ENCODE measurements around the gene TRPM7. TPM values are rescaled to one million over a fixed set of nuclear protein-coding genes. Genes with fewer than 3 reads are reported as not detected.

The TRPM7 gene
- total RNA-seq, 2 donors from 2014 or later: 28.3 to 34.7 TPM

- no peaks in the 10 kb centered on the region for H3K9me3 ChIP-seq
- no peak overlapping the region for H3K27ac ChIP-seq
- no peaks in the 10 kb centered on the region for H3K27me3 ChIP-seq
- DNase-seq: no peak
- no peak overlapping the region for H3K4me3 ChIP-seq
- no peaks in the 10 kb centered on the region for H3K4me1 ChIP-seq
- no peak for TF ChIP-seq CTCF (IDR thresholded peaks at IDR 0.05)
- intact Hi-C loops (cut with DNase I): no loop called here
- no peaks in the 10 kb centered on the region for H3K36me3 ChIP-seq
- no peak overlapping the region for H3K9ac ChIP-seq (ENCODE audit: low read depth in 2 of 2, low read length in 2 of 2)
Measured at GRCh38 chr15:50556642-50557371, 129.8 kb downstream of the TRPM7 start.

GRCh38 chr15:50552238-50552637, 134.4 kb downstream of the TRPM7 start:
- no peak for DNase-seq
- Histone ChIP-seq H3K4me3 (no peak overlapping the region), H3K9ac (ENCODE audit: low read depth in 2 of 2, low read length in 2 of 2) (no peak overlapping the region), H3K4me1 (no peaks in the 10 kb centered on the region), H3K9me3 (no peaks in the 10 kb centered on the region), H3K36me3 (no peaks in the 10 kb centered on the region), H3K27ac (no peak overlapping the region), H3K27me3 (no peaks in the 10 kb centered on the region)
- intact Hi-C loops (cut with DNase I): no loop called here
- TF ChIP-seq CTCF (IDR thresholded peaks at IDR 0.05): no peak

GRCh38 chr15:50549326-50549725, 137.3 kb downstream of the TRPM7 start:
- H3K36me3 ChIP-seq: no peaks in the 10 kb centered on the region
- no peaks in the 10 kb centered on the region for H3K27me3 ChIP-seq
- TF ChIP-seq CTCF (IDR thresholded peaks at IDR 0.05): no peak
- no peak for DNase-seq
- H3K4me1 ChIP-seq: no peaks in the 10 kb centered on the region
- H3K9me3 ChIP-seq: no peaks in the 10 kb centered on the region
- no peak overlapping the region for H3K4me3 ChIP-seq
- no peak overlapping the region for H3K9ac ChIP-seq (ENCODE audit: low read depth in 2 of 2, low read length in 2 of 2)
- no peak overlapping the region for H3K27ac ChIP-seq
- intact Hi-C loops (cut with DNase I): no loop called here

GRCh38 chr15:50546566-50546965, 140.0 kb downstream of the TRPM7 start, which contains the start of gene USP50:
USP50 (minus strand) TSS chr15:50546666; CDS start chr15:50546525, 141 bp downstream.
- H3K4me3 ChIP-seq: no peak within 1 kb of the TSS
- no peaks in the 10 kb centered on the region for H3K27me3 ChIP-seq
- no peaks in the 10 kb centered on the region for H3K9me3 ChIP-seq
- H3K9ac ChIP-seq (ENCODE audit: low read depth in 2 of 2, low read length in 2 of 2): no peak within 1 kb of the TSS
- DNase-seq: no peak
- intact Hi-C loops (cut with DNase I): no loop called here
- H3K4me1 ChIP-seq: no peaks in the 10 kb centered on the region
- no peak within 1 kb of the TSS for H3K27ac ChIP-seq
- no peak for TF ChIP-seq CTCF (IDR thresholded peaks at IDR 0.05)
- no peaks in the 10 kb centered on the region for H3K36me3 ChIP-seq

- Histone ChIP-seq H3K9ac (ENCODE audit: low read depth in 2 of 2, low read length in 2 of 2) (no peak overlapping the region), H3K4me3 (no peak overlapping the region), H3K4me1 (no peaks in the 10 kb centered on the region), H3K36me3 (no peaks in the 10 kb centered on the region), H3K27me3 (no peaks in the 10 kb centered on the region), H3K27ac (no peak overlapping the region), H3K9me3 (no peaks in the 10 kb centered on the region)
- DNase-seq: no peak
- intact Hi-C loops (cut with DNase I): no loop called here
- TF ChIP-seq CTCF (IDR thresholded peaks at IDR 0.05): no peak
Measured at GRCh38 chr15:50544368-50544767, 142.2 kb downstream of the TRPM7 start.
